MG63 (cell line): ENCODE results near the gene CCDC197. TPM values are rescaled to one million over a fixed set of nuclear protein-coding genes. Genes with fewer than 3 reads are reported as not detected.

Experiments
- DNase-seq: peaks from one replicate; pipeline ENCODE4 v3.0.0-alpha.2; 2020
- H3K27me3 ChIP-seq: fragments of 250-450 bp; sonication (Bioruptor Pico); 2 replicates; pipeline ENCODE4 v1.5.1; 2020; ENCODE audit warnings: mild to moderate bottlenecking, moderate library complexity
- H3K36me3 ChIP-seq: fragments of 250-450 bp; sonication (Bioruptor Pico); 2 replicates; pipeline ENCODE4 v1.5.1; 2020; ENCODE audit warnings: mild to moderate bottlenecking, moderate library complexity
- H3K4me3 ChIP-seq: fragments of 250-450 bp; sonication (Bioruptor Pico); 2 replicates; pipeline ENCODE4 v1.5.1; 2020; ENCODE audit warnings: mild to moderate bottlenecking, moderate library complexity
- H3K9me3 ChIP-seq: fragments of 250-450 bp; sonication (Bioruptor Pico); 2 replicates; pipeline ENCODE4 v1.5.1; 2020; ENCODE audit warnings: mild to moderate bottlenecking, moderate library complexity
- total RNA-seq: library from RNA; depleted of rRNA; stranded (reverse); fragments of >200 nt; shearing (Covaris generic); gene quantifications from 2 replicates; pipeline ENCODE4 v1.2.3, GENCODE V29; 2014; ENCODE audit warnings: low replicate concordance

CCDC197 gene
- total RNA-seq, 1 experiment from 2014 or later: not detected

DNA sequence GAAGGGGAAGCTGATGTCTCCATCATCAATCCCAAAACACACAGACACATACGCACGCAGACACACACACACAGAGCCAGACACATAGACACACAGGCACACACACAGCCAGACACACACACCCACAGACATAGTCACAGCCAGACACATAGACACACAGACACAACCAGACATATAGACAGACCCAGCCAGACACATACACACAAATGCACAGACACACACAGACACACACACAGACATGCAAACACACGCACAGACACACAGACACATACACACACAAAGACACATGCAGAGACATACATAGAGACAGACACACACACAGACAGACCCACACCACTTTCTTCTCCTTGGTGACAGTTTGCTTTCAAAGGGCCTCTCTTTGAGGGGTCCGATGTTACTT, 6.3 kb downstream of the CCDC197 start:
- Histone ChIP-seq H3K4me3 (no peak overlapping the region), H3K36me3 (no peaks in the 10 kb centered on the region), H3K9me3 (no peaks in the 10 kb centered on the region), H3K27me3 (no peaks in the 10 kb centered on the region)
- no peak for DNase-seq

DNA sequence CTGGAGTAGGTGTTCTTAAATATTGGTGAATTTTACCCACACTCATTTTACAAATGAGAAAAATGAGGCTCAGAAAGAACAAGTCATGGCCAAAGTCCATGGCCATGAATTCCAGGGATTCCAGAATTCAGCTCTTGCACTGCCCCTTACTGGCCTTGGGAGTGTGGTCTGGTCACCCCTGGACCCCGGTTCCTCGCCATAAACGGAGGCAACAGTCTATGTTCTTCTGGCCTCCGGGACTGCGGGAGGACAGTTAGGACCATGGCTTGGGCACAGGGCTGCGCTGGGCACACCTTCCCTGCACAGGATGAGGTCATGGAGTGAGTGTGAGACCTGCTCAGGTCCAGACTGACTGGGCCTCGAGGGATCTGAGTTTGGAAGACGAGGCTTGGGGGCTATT, 6.9 kb downstream of the CCDC197 start:
- H3K36me3 ChIP-seq: no peaks in the 10 kb centered on the region
- DNase-seq: no peak

DNA sequence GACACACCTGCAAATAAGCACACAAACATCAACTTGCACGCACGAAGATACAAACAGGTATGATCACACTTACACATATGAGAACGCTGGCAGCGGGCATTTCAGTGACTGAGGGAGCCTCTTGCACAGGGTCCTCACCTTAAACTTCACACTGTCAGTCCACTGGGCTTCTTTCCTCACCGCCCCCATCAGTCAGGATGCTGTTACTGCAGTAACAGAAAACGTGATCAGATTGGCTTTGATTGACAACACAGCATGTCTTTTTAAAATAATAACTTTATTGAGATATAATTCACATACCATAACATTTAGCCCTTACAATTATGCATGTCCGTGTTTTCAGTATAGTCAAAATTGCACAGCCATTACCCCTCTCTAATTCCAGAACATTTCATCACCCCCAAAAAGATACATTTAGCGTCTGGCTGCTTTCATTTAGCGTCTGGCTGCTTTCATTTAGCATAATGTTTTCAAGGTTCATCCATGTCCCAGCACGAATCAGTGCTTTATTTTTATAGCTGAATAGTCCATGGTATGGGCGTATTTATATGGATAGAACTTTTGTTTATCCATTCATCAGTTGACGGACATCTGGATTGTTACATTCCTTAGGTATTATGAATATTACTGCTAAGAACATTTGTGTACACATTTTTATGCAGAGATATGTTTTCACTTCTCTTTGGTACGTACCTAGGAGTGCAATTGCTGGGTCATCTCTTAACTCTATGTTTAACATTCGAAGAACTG, 8.4 kb downstream of the CCDC197 start:
- H3K9me3 ChIP-seq: no peaks in the 10 kb centered on the region
- DNase-seq: no peak
- no peak overlapping the region for H3K4me3 ChIP-seq
- no peaks in the 10 kb centered on the region for H3K36me3 ChIP-seq
- no peaks in the 10 kb centered on the region for H3K27me3 ChIP-seq

More for the DNA sequence above, 6.9 kb downstream of the CCDC197 start:
- Histone ChIP-seq H3K27me3 (no peaks in the 10 kb centered on the region), H3K9me3 (no peaks in the 10 kb centered on the region), H3K4me3 (no peak overlapping the region)

DNA sequence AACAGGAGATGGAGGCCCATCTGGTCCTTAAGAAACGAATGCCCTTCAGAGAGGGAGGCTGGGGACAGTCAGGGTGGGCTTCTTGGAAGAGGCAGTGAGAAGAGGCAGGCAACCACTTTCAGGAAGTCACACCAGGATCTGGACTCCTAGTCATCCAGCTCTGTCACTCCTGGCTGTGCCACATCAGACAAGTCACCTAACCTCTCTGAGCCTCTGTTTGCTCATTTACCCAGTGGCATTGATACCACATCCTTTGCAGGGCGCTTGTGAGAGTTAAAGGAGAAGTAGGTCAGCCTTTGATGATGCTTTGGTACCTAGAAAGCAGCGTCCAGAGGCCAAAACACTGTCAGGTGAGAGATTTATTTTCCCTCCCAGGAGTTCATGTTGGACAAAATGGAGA, 11.1 kb downstream of the CCDC197 start:
- Histone ChIP-seq H3K36me3 (no peaks in the 10 kb centered on the region), H3K9me3 (no peaks in the 10 kb centered on the region), H3K27me3 (no peaks in the 10 kb centered on the region), H3K4me3 (no peak overlapping the region)
- DNase-seq: no peak

DNA sequence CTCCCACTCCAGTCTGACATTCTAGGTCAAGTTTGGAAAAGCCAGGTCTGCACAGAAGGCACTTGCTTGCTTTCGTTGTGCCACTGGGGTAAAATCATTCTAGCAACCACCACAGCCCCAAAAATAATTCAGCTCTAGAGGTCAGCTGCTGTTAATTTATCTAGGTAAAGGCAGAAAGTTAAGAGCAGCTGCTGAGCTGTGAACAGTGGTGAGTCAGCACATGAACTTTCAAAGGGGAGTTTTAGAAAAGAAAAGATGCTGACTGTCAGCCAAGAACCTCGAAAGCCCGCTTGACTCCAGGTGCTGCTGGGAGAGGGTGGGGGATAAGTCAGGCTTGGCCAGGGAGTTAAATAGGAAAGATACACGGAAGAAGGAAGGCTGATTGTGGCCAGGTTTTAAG, 12.7 kb downstream of the CCDC197 start:
- Histone ChIP-seq H3K36me3 (no peaks in the 10 kb centered on the region), H3K9me3 (no peaks in the 10 kb centered on the region), H3K27me3 (no peaks in the 10 kb centered on the region), H3K4me3 (no peak overlapping the region)
- peak; percentile 22 for DNase-seq

DNA sequence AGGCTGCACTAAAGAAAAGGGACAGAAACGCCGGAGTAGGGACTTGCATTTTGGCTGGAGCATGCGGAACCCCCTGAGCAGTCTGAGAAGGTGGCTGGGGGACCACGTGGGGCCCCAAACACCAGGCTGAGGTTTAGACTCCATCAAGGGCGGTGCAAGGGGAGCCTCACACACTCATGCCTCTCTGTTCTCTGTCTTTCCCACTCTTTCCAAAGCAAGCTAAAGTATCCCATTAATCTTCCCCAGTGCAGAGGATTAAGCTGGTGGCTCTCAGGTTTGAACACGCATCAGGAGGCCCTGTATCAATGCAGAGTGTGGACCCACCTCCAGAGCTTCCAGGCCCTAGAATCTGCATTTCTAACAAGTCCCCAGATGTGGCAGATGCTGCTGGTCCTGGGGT, 13.5 kb downstream of the CCDC197 start:
- no peak overlapping the region for H3K4me3 ChIP-seq
- H3K36me3 ChIP-seq: no peaks in the 10 kb centered on the region
- DNase-seq: no peak
- H3K27me3 ChIP-seq: no peaks in the 10 kb centered on the region
- no peaks in the 10 kb centered on the region for H3K9me3 ChIP-seq

DNA sequence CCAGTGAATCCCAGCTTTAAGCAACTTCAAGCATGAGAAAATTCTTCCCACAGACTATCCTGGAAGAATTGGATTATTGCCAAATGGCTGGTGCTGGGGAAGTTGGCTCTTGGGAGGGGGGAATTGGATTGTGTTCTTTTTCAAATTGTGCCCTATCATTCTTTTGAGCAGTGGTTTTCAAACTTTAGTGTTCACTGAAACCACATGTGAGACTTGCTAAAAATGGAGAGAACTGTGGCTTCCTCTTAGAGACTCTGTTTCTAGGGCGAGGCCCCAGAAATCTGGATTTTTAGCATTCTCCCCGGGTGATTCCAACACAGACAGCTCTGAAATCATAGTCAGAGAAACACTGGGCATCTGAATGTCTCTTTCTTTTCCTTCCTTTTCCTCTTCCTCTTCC, 14.7 kb downstream of the CCDC197 start:
- no peaks in the 10 kb centered on the region for H3K36me3 ChIP-seq
- H3K27me3 ChIP-seq: no peaks in the 10 kb centered on the region
- H3K9me3 ChIP-seq: no peaks in the 10 kb centered on the region
- H3K4me3 ChIP-seq: no peak overlapping the region
- DNase-seq: no peak

DNA sequence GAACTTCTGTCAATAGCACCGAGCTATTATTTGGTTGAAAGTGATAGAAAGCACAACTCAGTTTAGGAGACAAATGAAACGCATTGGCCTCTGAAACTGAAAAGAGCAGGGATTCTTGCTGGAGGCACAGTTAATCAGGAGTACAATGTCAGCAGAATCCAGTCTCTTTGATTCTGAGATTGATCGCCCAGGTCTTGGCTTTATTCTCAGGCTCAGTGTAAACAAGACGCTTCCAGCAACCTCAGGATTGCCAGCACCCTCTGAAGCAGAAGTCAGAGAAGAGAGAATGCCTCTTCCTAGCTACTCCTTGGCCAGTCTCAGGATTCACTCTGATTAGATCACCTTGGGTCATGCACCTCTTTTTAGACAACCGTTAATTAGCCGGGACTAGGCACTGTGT, 17.3 kb downstream of the CCDC197 start:
- Histone ChIP-seq H3K9me3 (no peaks in the 10 kb centered on the region), H3K36me3 (no peaks in the 10 kb centered on the region), H3K27me3 (no peaks in the 10 kb centered on the region), H3K4me3 (no peak overlapping the region)
- no peak for DNase-seq

DNA sequence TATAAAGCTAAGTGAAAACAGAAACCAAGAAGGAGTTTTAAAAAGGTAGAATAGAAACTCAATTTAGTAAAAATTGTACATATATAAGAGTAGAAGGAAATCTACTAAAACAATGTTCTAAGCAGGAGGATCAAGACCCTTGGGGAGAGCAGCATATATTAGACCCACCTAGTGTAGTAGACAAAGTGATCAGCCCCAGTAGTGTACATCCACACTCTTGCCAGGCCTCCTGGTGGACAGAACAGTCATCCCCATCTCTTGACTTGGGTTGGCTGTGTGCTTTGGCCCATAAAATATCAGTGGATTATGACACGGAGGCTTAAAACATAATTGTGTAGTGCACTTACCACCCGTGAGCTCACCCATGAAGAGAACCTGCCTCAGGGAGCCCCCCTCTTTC, 18.1 kb downstream of the CCDC197 start:
- no peaks in the 10 kb centered on the region for H3K27me3 ChIP-seq
- H3K9me3 ChIP-seq: no peaks in the 10 kb centered on the region
- DNase-seq: no peak
- H3K4me3 ChIP-seq: no peak overlapping the region
- no peaks in the 10 kb centered on the region for H3K36me3 ChIP-seq

DNA sequence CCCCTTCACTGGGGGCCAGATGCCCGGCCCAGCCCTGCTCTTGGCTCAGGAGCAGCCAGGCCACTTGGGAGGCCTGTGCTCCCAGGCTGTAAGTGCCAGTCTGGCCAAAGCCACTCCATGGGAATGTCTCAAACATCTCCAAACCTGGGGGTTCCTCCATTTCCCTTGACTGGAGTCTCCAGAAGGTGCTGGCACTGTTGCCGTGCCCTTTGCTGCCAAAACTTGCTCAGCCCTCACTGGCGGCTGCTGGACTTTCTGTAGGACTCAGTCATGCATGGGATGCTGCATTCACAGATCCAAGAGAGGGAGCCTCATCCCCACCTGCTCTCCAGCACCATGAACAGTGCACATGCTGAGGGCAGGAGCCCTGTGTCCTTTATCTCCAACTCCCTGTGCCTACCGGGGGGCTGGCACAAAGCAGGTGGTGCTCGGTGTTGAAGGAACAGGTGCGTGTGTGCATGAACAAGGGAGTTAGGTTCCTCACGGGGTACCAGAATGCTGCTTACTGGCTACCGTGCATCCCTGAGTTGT, 19.4 kb downstream of the CCDC197 start:
- Histone ChIP-seq H3K27me3 (no peaks in the 10 kb centered on the region), H3K36me3 (no peaks in the 10 kb centered on the region), H3K4me3 (no peak overlapping the region), H3K9me3 (no peaks in the 10 kb centered on the region)
- DNase-seq: no peak

DNA sequence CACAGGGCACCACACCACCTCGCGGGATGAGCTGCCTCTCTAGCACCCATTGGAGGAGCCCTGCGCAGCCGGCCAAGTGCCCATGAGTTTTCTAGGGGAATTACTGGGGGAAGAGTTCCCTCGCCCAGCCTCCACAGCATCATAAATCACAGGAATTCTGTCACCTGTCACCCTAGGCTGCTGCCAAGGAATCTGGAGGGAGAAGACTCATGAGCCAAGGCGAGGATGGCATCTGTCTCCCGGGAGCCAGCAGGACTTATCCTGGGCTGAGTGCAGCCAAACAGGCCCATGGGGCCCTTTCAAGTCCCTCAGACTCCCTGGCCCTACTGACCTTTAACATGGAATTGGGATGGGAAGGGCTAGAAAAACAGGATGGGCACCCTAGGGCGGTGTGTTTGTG, 21.2 kb downstream of the CCDC197 start:
- no peak for DNase-seq
- no peaks in the 10 kb centered on the region for H3K36me3 ChIP-seq
- H3K27me3 ChIP-seq: no peaks in the 10 kb centered on the region
- H3K4me3 ChIP-seq: no peak overlapping the region
- H3K9me3 ChIP-seq: no peaks in the 10 kb centered on the region

DNA sequence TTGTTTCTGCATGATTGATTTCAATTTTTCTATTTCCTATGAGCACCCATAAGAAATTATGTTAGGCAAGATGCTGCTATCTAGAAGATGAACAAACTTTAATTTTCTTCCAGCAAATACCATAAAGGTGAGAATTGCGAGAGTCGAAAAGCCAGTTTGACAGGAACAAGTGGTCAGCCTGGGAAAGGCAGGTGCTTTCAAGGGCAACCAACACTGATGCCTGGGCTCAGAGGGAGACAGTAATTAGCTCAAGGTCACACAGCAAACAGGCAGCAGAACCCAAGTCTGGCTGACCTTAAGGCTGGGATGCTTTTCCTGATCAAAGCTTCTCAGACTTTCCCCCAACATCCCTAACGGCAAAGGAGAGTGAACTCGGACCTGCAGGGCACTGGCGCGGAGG, 22.2 kb downstream of the CCDC197 start:
- Histone ChIP-seq H3K27me3 (no peaks in the 10 kb centered on the region), H3K4me3 (no peak overlapping the region), H3K36me3 (no peaks in the 10 kb centered on the region), H3K9me3 (no peaks in the 10 kb centered on the region)
- no peak for DNase-seq

DNA sequence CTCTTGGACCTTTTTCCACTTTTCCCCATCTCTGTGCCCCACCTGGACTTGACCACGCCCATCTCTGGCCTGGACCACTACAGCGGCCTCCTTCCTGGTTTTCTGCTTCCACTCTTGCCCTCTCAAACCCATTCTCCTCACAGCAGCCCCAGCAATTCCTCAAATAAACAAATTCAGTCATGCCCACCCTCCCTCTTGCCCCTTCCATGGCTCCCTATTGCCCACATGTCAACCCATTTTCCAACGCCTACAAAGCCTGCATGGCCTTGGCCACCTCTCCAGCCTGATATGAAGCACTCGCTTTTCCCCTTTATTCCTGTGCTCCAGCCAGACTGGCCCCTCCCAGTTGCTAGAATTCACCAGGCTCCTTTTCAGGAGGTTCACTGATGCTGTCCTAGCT, 23.2 kb downstream of the CCDC197 start:
- no peaks in the 10 kb centered on the region for H3K36me3 ChIP-seq
- H3K9me3 ChIP-seq: no peaks in the 10 kb centered on the region
- DNase-seq: no peak
- H3K4me3 ChIP-seq: no peak overlapping the region
- no peaks in the 10 kb centered on the region for H3K27me3 ChIP-seq

DNA sequence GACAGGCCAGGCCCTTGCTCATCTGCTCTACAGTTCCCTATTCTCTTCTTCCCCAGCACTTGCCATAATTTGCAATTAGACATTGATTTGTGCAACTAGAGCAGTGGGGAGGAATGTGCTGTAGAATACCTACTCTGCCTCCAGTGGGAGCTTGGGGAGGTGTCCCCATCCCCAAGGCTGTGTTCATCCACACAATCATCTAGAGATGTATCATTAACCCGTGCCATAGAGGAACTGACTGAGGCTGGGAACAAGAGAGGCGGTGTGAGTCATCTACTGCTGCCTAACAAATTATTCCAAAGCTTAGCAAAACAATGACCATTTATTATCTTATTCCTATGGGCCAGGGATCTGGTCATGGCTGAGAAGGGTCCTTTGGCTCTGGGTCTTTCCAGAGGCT, 23.9 kb downstream of the CCDC197 start:
- no peaks in the 10 kb centered on the region for H3K36me3 ChIP-seq
- H3K9me3 ChIP-seq: no peaks in the 10 kb centered on the region
- peak; percentile 18 for DNase-seq

DNA sequence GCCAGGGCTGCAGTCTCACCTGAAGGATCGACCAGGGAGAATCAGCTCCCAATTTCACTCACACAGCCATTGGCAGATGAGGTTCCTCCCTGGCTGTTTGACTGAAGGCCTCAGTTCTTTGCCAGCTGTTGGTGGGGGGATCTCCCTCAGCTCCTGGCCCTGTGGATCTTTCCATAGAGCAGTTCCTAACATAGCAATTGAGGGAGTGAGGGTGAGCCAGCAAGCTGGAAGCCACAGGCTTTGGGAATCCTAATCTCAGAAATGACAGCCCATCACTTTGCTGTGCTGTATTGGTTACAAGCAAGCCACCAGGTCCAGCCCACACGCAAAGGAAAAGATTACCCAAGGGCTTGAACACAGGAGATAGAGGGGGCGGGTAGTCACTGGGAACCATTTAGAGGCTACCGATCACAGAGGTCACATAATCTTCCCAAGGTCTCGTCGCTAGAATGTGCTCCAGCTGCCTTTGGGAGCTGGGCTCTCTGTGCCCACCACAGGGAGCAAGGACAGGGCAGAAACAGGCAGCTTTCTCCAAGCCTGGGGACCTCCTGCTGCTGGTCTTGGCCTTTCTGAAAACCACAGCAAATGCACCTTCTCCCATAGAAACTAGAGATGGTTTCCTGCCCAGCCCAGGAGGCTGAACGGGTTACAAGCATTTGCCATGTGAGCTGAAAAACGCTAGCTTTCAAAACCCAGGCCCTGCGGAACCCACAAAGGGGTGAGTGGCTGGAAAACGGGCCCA, 24.5 kb downstream of the CCDC197 start:
- no peak for DNase-seq
- no peaks in the 10 kb centered on the region for H3K27me3 ChIP-seq
- no peak overlapping the region for H3K4me3 ChIP-seq
- H3K9me3 ChIP-seq: no peaks in the 10 kb centered on the region
- H3K36me3 ChIP-seq: no peaks in the 10 kb centered on the region

More for the DNA sequence above, 23.9 kb downstream of the CCDC197 start:
- Histone ChIP-seq H3K27me3 (no peaks in the 10 kb centered on the region), H3K4me3 (no peak overlapping the region)

DNA sequence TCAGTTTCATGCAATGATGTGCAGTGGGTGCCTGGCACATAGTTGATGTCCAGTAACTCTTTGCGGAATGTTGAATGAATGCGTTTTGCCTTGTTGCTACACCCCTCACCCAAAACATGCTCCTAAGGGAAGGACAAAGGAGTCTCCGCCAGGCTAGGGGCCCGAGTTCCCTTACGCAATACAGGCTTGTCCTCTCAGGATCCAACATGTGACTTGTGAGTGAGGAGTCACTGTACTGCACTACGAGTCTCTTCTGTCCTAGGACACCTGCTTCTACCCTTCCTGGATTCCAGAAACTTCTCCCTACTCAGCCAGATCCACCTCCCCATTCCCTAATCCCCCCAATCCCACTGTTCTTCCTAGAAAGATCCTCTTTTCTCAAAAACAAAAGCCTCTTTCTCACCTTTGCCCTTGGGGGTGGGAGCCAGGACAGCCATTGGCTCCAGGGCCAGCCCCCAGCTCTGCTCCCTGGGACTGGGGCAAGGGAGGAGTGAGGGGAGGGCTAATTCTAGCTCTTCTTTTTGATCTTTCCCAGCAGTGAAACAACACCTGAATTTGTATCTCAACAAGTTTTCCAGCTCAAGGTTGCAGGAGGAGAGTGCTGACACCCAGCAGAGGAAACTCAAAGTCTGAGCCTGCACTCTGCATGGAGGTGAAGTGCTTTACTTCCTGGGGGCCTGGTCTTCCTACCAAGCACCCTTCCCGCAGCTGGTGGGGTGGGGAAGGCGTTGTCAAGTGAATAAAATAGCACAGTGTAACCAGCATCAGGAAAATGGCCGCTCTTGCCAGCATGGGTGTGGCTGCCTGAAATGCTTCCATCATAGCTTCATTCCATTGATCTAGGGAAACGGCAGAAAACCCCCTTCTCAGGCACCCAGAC, 25.7 kb downstream of the CCDC197 start:
- no peak for DNase-seq
- H3K4me3 ChIP-seq: no peak overlapping the region
- no peaks in the 10 kb centered on the region for H3K36me3 ChIP-seq
- H3K27me3 ChIP-seq: no peaks in the 10 kb centered on the region
- H3K9me3 ChIP-seq: no peaks in the 10 kb centered on the region

DNA sequence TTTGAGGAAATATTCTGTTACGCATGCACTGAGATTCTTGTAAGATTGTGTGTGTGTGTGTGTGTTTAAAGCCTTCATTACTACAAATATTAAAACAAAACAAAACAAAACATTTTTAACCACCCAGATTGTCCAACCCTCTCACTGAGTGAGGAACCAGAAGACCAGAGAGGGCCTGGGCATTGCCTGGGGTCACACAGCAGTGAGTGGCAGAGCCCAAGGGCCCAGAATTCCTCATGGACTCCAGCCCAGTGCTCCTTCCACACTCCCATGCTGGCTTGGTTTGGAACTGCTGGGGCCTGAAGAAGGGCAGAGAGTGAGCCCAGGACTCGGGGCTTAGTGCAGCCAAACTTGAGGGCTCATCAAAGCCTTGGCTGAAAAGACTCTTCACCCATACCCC, 27.4 kb downstream of the CCDC197 start:
- no peak for DNase-seq
- Histone ChIP-seq H3K27me3 (no peaks in the 10 kb centered on the region), H3K4me3 (no peak overlapping the region), H3K36me3 (no peaks in the 10 kb centered on the region), H3K9me3 (no peaks in the 10 kb centered on the region)
